Mesothelial cell of epicardium (in vitro differentiated cells): ENCODE data around the gene SPRED2. TPM values are rescaled to one million over a fixed set of nuclear protein-coding genes. Genes with fewer than 3 reads are reported as not detected.

Source experiments
- DNase-seq, 2 experiments: peaks; one replicate each; pipeline ENCODE4 v3.0.0; 2021; ENCODE audit warnings: low spot score in 2 of 2; ENCODE audit not compliant: unreplicated experiment in 2 of 2
- H3K27ac Mint-ChIP-seq: 2 replicates; pipeline ENCODE4 v1.8.0; 2021; ENCODE audit warnings: mixed read lengths
- H3K27me3 Mint-ChIP-seq: 2 replicates; pipeline ENCODE4 v1.8.0; 2021; ENCODE audit warnings: low read depth, mixed read lengths
- H3K36me3 Mint-ChIP-seq: 2 replicates; pipeline ENCODE4 v1.8.0; 2021; ENCODE audit warnings: mixed read lengths
- H3K4me1 Mint-ChIP-seq: 2 replicates; pipeline ENCODE4 v1.8.0; 2021; ENCODE audit warnings: mixed read lengths
- H3K4me3 Mint-ChIP-seq: 2 replicates; pipeline ENCODE4 v1.8.0; 2021; ENCODE audit warnings: mild to moderate bottlenecking, moderate library complexity, mixed read lengths
- H3K9me3 Mint-ChIP-seq: 2 replicates; pipeline ENCODE4 v1.8.0; 2021; ENCODE audit warnings: mixed read lengths
- total RNA-seq: library from RNA; stranded (reverse); gene quantifications from 3 replicates; pipeline ENCODE4 v1.2.1, GENCODE V29; 2021
- TF ChIP-seq, protein P1 (sequence below): fragments of 200-600 bp; sonication (generic); IDR thresholded peaks from one replicate; pipeline ENCODE4 v1.5.0; 2021; ENCODE audit warnings: antibody characterized with exemption; ENCODE audit not compliant: unreplicated experiment

SPRED2 gene, protein sequence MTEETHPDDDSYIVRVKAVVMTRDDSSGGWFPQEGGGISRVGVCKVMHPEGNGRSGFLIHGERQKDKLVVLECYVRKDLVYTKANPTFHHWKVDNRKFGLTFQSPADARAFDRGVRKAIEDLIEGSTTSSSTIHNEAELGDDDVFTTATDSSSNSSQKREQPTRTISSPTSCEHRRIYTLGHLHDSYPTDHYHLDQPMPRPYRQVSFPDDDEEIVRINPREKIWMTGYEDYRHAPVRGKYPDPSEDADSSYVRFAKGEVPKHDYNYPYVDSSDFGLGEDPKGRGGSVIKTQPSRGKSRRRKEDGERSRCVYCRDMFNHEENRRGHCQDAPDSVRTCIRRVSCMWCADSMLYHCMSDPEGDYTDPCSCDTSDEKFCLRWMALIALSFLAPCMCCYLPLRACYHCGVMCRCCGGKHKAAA
- 31.5 to 32.2 TPM (median 32.0 TPM) in 3 replicates for total RNA-seq

GRCh38 chr2:65432227-65433190, at the start of gene SPRED2:
SPRED2 (minus strand) TSS chr2:65432599; CDS start chr2:65431987, 612 bp downstream.
- no peaks in the 10 kb centered on the region for H3K27me3 Mint-ChIP-seq
- peaks cover 24% of the 10 kb centered on the region for H3K4me1 Mint-ChIP-seq
- H3K4me3 Mint-ChIP-seq = peak within 1 kb of the TSS; percentile 94
- no peaks in the 10 kb centered on the region for H3K9me3 Mint-ChIP-seq
- H3K36me3 Mint-ChIP-seq = no peaks in the 10 kb centered on the region
- TF ChIP-seq, protein P1, sequence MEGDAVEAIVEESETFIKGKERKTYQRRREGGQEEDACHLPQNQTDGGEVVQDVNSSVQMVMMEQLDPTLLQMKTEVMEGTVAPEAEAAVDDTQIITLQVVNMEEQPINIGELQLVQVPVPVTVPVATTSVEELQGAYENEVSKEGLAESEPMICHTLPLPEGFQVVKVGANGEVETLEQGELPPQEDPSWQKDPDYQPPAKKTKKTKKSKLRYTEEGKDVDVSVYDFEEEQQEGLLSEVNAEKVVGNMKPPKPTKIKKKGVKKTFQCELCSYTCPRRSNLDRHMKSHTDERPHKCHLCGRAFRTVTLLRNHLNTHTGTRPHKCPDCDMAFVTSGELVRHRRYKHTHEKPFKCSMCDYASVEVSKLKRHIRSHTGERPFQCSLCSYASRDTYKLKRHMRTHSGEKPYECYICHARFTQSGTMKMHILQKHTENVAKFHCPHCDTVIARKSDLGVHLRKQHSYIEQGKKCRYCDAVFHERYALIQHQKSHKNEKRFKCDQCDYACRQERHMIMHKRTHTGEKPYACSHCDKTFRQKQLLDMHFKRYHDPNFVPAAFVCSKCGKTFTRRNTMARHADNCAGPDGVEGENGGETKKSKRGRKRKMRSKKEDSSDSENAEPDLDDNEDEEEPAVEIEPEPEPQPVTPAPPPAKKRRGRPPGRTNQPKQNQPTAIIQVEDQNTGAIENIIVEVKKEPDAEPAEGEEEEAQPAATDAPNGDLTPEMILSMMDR = no peak
- H3K27ac Mint-ChIP-seq = peak within 1 kb of the TSS; percentile 95
- peak; percentile 82 to 87 for DNase-seq

GRCh38 chr2:65481961-65482360, 49.6 kb upstream of the SPRED2 start:
- Mint-ChIP-seq H3K4me1 (no peaks in the 10 kb centered on the region), H3K36me3 (no peaks in the 10 kb centered on the region), H3K9me3 (no peaks in the 10 kb centered on the region), H3K27ac (no peak overlapping the region), H3K27me3 (peaks cover 7% of the 10 kb centered on the region), H3K4me3 (no peak overlapping the region)
- DNase-seq = no peak
- TF ChIP-seq, protein P1 = no peak

- DNase-seq = no peak
- Mint-ChIP-seq H3K4me1 (no peaks in the 10 kb centered on the region), H3K27ac (no peak overlapping the region), H3K27me3 (peaks cover 7% of the 10 kb centered on the region), H3K36me3 (no peaks in the 10 kb centered on the region), H3K4me3 (no peak overlapping the region), H3K9me3 (peaks cover 5% of the 10 kb centered on the region)
- TF ChIP-seq, protein P1 = no peak
Observed at GRCh38 chr2:65479524-65479923, 47.1 kb upstream of the SPRED2 start.

DNA sequence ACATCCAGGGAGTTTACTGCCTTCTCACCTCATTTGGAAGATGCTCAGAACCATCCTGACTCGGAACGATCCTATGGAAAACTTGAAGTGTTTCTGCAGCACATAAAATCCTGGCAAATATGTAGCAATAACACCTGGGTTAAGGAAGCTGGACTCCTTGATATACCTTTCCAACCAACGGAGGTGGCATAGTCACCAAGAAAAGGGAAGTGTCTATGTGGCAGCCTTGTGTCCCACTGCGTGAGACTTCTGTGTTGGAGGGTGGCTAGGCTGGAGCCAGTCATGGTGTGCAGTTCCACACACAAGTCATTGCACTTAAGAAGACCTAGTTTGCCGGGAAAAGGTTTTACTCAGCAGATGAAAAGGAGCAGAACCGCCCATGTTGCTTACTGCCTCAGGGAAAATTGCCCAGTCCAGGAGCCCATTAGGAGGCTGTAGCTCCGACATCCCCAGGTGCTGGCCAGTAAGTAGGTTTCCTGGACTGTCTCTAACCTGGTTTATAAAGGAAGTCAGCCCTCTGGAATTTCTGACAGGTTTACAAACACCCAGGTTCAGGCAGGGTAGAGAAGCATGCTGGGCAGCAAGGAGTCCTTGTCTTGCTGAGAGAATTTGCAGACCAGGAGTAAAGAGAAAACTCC, 46.2 kb upstream of the SPRED2 start:
- H3K27ac Mint-ChIP-seq = no peak overlapping the region
- H3K4me1 Mint-ChIP-seq = no peaks in the 10 kb centered on the region
- no peak overlapping the region for H3K4me3 Mint-ChIP-seq
- H3K36me3 Mint-ChIP-seq = no peaks in the 10 kb centered on the region
- peaks cover 8% of the 10 kb centered on the region for H3K9me3 Mint-ChIP-seq
- TF ChIP-seq, protein P1 = no peak
- DNase-seq = no peak
- H3K27me3 Mint-ChIP-seq = peaks cover 5% of the 10 kb centered on the region

DNA sequence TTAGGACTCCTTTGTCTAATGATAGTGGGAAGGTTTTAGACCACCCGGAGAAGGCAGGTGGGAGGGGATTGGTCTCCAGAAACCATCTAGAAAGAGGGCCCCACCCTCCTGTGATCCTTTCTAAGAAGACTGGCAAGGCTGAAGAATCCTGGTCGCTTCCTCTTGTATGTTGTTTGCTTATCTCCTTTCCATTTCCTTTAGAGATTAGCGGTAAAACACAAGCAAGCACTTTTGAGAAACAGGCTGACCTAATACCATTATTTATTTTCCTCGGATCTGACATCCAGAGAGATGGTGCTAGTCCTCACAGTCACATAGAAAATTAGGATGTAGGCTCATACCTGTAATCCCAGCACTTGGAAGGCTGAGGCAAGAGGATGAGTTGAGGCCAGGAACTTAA, 45.2 kb upstream of the SPRED2 start:
- peaks cover 8% of the 10 kb centered on the region for H3K9me3 Mint-ChIP-seq
- H3K4me1 Mint-ChIP-seq = no peaks in the 10 kb centered on the region
- H3K36me3 Mint-ChIP-seq = no peaks in the 10 kb centered on the region
- no peak for DNase-seq
- no peak overlapping the region for H3K27ac Mint-ChIP-seq
- H3K27me3 Mint-ChIP-seq = no peaks in the 10 kb centered on the region
- TF ChIP-seq, protein P1 = no peak
- H3K4me3 Mint-ChIP-seq = no peak overlapping the region
